Measurements from ENCODE around the gene DDB1.
A peak's percentile ranks its signal among the peaks of the same experiment; 100 is the strongest.

Gene DDB1

GRCh38 chr11:61275191-61275590 is 57.7 kb downstream of the DDB1 start:
- no peak for TF ChIP-seq CTCF (IDR thresholded peaks at IDR 0.05; ENCODE audit: borderline replicate concordance, control extremely low read depth, extremely low read depth, insufficient read depth, missing control alignments)
- DNase-seq (ENCODE audit: low spot score) = no peak
- in situ Hi-C loops (cut with MboI; ENCODE audit: low sequenced_read_pairs, unreplicated experiment) = no loop called here

- TF ChIP-seq CTCF (IDR thresholded peaks at IDR 0.05; ENCODE audit: borderline replicate concordance, control extremely low read depth, extremely low read depth, insufficient read depth, missing control alignments) = no peak
- in situ Hi-C loops (cut with MboI; ENCODE audit: low sequenced_read_pairs, unreplicated experiment) = no loop called here
- DNase-seq (ENCODE audit: low spot score) = no peak
These were observed 58.8 kb downstream of the DDB1 start for GRCh38 chr11:61274084-61274483.

- TF ChIP-seq CTCF (IDR thresholded peaks at IDR 0.05; ENCODE audit: borderline replicate concordance, control extremely low read depth, extremely low read depth, insufficient read depth, missing control alignments) = no peak
- DNase-seq (ENCODE audit: low spot score) = no peak
- in situ Hi-C loops (cut with MboI; ENCODE audit: low sequenced_read_pairs, unreplicated experiment) = no loop called here
These were observed 59.5 kb downstream of the DDB1 start for GRCh38 chr11:61273178-61274078.

GRCh38 chr11:61272731-61273130 is 60.2 kb downstream of the DDB1 start:
- no peak for DNase-seq (ENCODE audit: low spot score)
- in situ Hi-C loops (cut with MboI; ENCODE audit: low sequenced_read_pairs, unreplicated experiment) = no loop called here
- TF ChIP-seq CTCF (IDR thresholded peaks at IDR 0.05; ENCODE audit: borderline replicate concordance, control extremely low read depth, extremely low read depth, insufficient read depth, missing control alignments) = no peak

GRCh38 chr11:61270354-61271076 is 62.4 kb downstream of the DDB1 start:
- peak; percentile 71 for DNase-seq (ENCODE audit: low spot score)
- no peak for TF ChIP-seq CTCF (IDR thresholded peaks at IDR 0.05; ENCODE audit: borderline replicate concordance, control extremely low read depth, extremely low read depth, insufficient read depth, missing control alignments)
- in situ Hi-C loops (cut with MboI; ENCODE audit: low sequenced_read_pairs, unreplicated experiment) = no loop called here

GRCh38 chr11:61268588-61269250 is 64.2 kb downstream of the DDB1 start:
- in situ Hi-C loops (cut with MboI; ENCODE audit: low sequenced_read_pairs, unreplicated experiment) = no loop called here
- no peak for DNase-seq (ENCODE audit: low spot score)
- no peak for TF ChIP-seq CTCF (IDR thresholded peaks at IDR 0.05; ENCODE audit: borderline replicate concordance, control extremely low read depth, extremely low read depth, insufficient read depth, missing control alignments)
